ENCODE results near the gene HLA-F. TPM values are rescaled to one million over a fixed set of nuclear protein-coding genes. Genes with fewer than 3 reads are reported as not detected.

HLA-F gene
- total RNA-seq, 1 experiment from 2014 or later = 8.2 TPM

DNA sequence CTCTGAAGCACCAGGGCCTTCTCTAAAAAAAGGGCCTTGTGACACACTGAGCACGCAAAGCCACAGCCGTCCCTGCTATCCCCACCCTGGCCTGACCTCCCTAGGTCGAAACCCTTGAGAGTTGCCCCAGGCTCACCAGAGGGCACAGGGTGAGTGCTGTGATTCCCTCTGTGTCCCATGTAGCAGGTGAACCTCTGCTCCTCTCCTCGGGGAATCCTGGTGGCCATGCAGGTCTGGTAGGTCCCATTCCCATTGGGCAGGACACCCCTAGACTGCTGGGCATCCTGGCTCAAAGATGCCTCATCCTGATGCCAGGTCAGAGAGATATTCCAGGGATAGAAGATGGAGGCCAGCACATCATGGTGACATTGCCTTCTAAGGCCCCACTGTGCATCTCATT, 20.9 kb downstream of the HLA-F start:
- no peak for DNase-seq (ENCODE audit: low spot score)

DNA sequence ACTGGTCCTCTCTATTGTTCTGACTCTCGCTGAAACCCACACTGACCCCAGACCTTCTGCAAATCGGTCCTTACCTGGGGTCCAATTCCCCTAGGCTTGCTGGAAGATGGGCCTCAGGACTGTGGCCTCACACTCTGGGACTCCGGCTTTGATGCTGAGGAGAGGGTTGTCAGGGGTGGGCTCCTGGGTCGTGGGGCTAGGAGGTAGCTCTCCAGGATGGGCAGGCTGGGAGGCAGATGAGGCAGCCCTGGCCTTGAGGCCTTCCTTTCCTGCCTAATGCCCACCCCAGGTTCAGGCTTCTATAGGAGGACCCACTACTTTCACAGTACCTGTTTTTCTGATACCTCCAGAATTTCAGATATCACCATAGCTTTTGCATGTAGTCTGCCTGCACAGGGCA, 21.4 kb downstream of the HLA-F start:
- DNase-seq (ENCODE audit: low spot score) = no peak

DNA sequence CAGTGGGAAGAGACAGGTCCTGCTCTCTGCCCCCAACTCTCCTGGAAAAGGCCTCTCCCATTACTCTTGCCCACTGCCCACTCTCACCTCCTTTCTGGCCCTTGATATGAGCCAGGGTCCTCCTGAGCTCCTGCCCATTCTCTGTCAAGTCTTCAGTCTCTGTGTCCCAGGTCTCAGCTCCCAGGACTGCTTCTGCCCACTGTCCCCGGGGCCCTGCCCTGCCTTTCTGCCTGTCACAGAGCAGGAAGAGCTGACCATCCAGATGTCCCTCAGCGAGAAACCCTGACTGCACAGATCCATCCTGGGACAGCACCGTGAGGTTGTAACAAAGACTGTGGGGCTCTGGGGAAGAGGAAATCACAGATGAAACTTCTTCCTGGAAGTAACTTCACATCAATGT, 22.2 kb downstream of the HLA-F start:
- DNase-seq (ENCODE audit: low spot score) = no peak

DNA sequence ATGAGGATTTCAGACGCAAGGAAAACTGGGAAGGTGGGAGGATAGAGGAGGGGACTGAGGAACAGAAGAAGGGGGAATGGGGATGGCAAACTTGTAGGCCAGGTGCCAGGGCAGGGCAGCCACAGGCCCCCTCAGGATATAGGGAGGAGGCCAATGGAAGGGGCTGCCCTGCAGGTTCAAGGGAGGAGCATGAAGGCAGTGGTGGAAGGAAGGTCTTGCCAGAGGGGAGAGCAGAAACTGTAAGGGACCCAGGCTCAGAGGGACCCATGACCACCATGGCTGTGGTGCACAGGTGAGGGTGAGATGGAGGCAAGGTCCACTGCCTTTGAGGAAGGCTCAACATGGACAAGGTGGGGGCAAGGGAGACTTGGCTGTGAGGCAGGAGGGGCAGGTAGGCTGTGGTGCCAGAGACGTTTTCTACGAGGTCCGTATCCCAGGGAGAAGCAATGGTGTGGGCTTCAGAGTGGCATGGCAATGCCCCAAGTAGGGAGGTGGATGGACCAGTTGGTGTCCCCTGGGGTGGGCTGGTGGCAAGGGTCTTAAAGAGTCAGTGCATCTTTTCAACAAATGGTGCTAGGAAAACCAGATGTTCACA, 22.7 kb downstream of the HLA-F start:
- DNase-seq (ENCODE audit: low spot score) = no peak

DNA sequence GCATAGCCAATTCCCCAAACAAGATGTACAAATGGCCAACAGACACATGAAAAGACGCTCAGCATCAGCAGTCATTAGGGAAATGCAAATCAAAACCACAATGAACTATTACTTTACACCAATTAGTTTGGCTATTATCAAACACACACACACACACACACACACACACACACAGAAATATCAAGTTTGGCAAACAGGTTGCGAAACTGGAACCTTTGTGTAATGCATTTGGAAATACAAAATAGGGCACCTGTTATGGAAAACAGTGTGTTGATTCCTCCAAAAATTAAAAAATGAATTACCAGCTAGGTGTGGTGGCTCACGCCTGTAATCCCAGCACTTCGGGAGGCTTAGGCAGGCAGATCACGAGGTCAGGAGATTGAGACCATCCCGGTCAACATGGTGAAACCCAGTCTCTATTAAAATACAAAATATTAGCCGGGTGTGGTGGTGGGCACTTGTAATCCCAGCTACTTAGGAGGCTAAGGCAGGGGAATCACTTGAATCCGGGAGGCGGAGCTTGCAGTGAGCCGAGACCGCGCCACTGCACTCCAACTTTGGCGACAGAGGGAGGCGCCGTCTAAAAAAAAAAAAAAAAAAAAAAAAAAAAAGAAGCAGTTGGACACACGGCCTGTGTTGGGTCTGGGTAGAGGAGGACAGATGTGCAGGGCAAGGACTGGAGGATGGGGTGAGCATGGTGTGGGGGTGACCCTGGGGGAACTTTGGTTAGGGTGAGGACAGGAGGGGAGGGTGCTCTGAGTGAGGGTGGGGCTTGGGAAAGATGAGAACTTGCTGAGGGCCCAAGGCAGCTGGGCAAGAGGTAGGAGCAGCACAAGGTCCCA, 23.8 kb downstream of the HLA-F start:
- no peak for DNase-seq (ENCODE audit: low spot score)

DNA sequence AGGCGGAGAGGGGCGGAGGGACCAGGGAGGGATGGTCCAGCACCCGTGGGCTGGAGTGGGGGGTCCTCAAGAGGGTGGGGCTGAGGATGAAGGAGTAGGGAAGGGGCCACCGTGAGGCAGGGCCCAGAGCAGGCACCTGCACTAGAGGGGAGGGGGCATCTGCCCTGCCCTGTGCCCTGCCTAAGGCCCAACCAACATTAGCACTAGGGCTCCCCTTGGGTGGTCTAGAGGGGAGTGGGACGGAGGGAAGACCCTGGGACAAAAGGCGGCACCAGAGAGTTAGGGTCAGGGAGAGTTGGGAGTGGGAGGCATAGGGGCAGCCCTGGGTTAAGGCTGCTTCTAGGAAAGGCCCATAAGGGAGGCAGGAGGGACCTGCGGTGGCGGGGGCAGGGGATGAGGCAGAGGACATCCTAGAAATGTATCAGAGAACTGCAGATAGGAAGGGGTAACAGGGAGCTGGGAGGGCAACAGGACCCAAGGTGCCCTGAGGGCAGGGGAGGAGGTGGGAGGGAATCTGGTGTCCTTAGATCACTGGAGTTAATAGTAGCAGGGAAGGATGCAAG, 24.5 kb downstream of the HLA-F start:
- DNase-seq (ENCODE audit: low spot score) = no peak

DNA sequence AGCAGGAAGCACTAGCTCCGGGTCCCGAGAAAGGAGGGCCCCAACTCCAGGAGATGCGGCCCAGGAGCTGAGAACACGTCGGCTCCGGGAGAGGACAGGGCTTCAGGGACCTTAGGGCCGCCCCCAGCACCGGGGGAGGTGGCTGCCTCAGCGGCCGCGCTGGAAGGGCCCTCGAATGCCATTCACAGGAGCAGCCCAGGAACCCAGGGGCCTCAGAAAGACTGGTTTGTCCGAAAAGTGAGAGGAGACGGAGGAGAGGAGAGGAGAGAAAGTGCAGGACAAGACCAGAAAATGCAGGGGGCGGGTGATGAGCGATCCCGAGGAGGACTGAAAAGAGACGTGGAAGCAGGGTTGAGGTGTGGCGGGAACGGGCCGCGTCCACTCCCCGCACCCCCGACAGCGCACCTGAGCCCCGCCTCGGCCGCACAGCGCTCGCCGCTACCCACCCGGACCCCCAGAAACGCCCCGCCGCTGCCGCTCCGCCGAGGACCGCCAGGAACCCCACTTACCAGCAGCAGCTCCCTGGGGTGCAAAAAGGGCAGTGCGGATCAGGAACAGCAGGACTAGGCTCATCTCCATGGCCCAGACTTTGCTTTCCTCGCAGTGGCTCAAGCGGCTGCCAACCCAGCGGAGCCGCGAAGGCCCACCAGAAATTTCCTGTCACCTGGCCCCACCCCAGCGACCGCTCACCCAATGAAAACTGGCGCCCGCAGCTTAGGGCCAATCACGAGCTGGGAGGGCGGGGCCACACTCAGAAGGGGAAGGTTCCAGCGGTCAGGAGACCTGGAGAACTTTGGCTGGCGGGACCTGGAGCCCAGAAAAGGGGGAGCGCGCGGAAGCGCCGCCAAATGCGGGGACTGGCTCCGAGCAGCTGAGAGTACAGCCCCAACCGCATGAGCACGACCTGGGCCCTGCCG, 25.4 kb downstream of the HLA-F start:
- peak; percentile 79 for DNase-seq (ENCODE audit: low spot score)

DNA sequence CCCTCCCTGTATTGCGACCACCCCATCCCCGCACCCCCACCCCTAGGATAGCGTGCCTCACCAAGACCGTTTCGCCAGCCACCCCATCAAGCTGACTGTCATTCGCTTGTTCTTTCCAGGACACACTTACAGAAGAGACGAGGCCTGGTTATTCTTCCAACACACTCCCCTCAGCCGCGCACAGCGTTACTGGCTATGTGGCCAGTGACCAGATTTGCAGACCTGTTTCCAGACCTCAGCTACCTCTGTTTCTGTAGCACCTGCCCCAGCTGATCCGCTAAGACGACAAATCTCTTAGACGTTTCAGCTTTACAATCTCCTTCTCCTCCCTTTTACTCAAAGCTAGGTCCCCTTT, 26.1 kb downstream of the HLA-F start:
- DNase-seq (ENCODE audit: low spot score) = no peak

DNA sequence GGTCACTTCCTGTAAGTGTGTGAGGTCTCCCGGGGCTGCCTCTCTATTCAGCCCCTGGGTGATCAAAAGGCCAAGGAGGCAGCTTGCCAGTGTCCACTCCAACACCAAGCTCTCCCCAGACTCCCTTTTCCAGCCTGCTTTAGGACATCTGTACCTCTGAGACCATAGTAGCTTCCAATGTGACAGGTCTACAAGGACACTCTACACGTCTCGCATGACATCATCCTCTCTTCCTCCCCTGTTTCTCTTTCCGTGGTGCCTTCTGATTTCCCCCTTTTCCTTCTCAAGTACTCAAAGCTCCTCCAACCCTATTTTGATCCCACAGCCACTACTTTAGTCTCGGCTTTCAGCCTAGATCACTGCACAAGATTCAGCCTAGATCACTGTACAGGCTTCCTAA, 26.4 kb downstream of the HLA-F start:
- DNase-seq (ENCODE audit: low spot score) = no peak

DNA sequence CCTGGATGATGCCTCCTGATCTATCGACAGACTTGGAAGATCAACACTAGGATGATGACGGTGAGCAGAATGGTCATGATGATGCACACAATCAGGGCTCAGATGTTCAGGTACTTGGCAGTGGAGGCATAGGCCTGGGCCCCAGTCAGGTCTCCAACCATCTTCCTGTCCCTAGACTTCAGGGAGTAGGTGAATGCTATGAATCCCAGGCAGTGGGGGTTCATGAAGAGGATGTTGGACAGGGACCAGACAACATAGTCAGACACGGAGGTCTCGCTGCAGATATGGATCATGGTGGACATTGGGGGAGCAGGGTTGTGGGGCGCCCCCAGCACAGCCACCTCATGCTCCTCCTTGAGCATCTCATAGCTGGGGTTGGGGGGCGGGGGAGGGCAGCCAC, 27.5 kb downstream of the HLA-F start:
- no peak for DNase-seq (ENCODE audit: low spot score)

DNA sequence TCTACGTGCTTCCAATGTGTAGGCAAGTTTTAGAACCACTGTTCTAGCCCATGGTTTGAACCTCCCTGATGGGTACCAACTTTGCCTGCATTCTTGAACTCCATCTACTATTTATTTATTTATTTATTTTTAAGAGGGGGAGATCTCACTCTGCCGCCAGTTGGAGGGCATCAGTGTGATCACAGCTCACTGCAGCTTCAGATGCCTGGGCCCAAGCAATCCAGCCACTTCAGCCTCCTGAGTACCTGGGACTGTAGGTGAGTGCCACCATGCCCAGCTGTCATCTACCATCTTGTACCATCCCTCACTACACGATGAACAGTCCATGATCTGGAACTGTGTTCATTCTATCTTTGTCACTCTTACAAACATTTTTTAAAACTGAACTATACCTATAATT, 28.2 kb downstream of the HLA-F start:
- no peak for DNase-seq (ENCODE audit: low spot score)

DNA sequence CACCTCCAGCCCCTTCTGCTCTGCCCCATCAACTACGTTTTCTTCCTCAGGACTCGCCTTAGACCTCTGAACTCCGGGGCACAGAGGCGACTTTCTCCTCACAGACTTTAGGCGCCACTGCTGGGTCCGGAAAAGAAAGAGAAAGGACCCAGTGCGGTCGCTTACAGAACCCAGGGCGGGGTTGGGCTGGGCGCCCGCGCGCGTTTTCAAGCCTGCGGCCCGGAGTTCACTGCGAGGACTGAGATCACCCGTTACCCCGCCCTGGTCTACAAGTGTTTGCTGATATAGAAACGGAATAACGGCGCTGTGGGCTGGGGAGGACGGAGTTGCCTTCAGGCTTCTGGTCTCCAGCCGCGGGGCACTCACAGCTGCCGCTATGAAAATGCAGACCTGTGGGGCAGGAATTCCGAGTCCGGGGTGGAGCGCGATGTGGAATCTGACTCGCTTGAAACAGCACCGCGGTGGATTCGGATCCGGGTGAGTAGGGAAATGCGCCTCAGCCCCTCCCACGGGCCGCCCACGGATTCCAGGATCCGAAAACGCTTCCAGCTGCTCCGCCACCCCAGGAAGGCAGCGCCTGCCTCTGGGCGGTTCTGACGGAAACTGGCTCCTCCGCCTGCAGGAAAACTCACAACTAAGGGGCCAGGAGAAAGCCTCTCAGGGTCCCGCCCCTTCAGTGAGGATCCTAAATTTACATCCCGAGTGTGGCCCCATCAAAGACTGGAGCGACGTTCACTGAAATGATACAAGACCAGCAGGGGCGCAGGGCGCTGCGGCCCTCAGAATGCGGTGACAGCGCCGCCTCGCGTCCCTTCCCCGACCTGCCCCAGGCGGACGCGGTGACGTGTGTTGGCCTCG, 29.4 kb downstream of the HLA-F start:
- peak; percentile 85 for DNase-seq (ENCODE audit: low spot score)

DNA sequence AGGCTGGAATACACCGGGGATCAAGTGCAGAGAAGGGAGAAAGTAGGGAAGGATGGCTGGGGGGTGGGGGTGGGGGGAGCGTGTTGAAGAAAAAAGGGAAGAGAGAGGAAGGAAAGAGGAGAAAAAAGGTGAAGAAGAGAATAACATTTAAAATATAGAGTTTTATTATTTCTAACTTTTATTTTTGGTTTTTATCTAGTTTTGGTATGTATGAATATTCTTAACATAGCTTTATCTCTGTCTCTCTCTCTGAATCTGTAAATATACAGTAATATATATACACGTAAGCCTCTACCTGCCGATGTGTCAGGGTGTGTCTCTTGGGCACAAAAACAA, 30.0 kb downstream of the HLA-F start:
- no peak for DNase-seq (ENCODE audit: low spot score)

DNA sequence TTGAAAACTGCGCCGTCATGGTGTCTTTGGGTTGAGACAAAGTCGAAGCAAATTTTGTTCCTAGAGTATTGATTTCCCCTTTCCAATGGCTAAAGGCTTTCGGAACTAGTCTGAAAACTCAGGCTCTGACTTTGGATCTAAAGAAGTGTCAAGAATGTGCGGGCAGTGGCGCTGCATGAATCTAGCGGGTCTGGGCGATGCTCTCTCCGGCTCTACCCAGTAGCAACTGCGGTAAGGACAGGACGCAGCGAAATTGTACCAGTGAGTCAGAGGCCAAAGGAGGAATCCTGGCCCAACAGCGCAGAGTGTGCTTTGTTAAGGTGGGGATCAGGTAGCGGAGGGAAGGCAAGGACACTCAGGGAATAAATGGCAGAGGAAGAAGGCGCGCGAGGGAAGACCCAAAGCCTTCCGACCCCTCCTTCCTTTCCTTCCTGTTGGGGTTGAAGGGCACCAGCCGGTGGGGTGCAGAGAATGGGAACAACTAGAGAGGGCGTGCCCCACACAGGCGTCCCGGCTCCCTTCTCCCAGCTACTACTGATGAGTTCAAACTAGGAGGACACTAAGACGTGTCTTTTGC, 32.1 kb downstream of the HLA-F start:
- no peak for DNase-seq (ENCODE audit: low spot score)

DNA sequence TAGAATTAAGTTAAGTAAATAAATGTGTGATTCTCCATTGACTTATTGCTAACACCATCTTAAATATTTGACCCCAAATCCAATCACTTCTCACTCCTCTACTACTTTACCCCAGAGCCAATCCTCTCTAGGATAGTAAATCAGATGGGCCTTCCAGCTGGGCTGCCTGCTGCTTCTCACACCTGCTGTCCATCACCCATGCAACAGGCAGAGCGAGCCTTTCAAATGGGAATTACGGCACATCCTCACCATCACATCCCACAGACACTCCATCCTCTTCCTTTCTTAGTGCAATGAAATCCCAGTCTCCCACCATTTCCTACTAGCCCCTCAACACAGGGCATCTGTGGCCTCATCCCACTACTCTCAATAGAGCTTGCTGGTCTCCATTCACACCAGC, 34.0 kb downstream of the HLA-F start:
- no peak for DNase-seq (ENCODE audit: low spot score)

DNA sequence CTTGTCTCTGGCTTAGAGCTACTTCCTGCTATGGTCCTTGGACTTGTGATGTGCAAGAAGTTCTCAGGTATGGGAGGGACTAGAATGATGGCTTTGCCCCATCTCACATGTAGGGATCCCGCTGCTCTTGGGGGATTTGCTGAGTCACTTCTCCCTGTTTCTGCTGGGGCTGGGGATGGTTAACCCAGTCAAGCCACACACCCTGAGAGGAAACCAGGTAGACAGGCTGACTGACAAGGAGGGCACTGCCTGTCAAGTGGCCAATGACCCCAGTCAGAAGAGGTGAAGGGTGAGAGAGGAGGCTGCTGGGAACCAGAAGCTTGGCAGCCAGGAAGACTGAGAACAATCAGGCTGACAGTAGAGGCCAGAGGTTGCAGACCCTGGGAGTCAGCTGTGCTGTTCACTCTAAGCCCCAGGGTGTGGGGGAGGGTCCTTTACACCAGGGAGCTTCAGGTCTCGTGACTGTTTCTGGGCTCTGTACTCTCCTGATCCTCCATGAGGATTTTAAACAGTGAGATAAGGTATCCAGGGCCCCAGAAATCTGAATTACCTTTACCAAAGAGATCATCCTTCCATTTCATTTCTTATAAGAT, 34.6 kb downstream of the HLA-F start:
- no peak for DNase-seq (ENCODE audit: low spot score)

DNA sequence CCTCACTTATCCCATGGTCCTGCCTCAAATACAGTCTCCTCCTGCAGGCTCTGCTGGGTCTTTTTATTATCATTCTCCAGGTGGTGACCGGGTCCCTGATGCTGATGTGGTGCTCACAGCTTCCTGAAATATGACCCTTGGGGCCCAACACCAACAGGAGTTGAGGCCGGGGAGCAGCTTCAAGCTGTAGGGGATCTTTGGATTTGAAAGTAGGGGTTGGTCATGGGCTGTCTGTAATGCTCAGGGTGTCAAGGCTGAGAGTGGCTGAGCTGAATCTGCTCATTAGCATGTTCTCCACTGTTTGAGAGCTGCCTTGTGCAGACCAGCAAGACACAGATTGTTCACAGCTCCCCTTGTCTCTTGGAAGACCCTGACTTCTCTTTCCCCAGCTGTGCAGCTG, 35.5 kb downstream of the HLA-F start:
- DNase-seq (ENCODE audit: low spot score) = no peak

DNA sequence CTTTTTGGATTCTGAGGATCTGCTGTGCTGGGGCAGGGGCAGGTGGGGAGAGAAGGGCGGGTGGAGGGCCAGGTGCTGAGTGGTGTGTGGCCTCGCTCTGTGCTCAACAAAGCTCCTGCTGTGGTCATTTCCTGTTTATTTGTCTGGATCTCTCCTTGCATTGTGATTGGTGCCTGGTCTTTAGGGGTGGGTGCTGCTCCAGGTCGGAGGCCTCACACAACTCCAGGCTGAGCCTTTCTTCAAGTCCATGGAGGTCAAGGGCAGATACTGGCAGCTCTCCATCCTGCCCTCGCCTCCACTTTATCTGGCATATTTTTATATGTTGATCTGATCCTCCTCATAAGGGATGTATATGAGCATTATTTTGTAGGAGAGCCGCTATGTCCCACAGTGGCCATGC, 36.2 kb downstream of the HLA-F start:
- DNase-seq (ENCODE audit: low spot score) = no peak

DNA sequence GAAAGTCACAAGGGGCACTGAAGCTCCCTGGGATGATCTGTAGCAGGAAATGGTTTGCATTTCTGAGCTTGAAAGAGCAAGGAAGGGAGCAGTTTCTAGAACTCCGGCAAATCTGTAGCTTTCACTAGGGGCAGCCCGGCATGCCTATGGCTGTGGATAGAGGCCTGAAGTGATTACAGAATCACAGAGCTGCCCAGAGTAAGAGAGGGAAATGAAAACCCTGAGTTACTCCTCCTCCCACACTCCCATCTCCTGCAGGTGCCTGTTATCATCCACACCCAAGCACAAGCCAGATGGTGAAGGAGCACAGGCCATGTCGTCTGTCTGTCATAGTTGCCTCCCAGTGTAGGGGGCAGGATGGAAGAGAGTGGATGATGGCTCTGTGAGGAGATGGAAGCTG, 37.1 kb downstream of the HLA-F start:
- no peak for DNase-seq (ENCODE audit: low spot score)

DNA sequence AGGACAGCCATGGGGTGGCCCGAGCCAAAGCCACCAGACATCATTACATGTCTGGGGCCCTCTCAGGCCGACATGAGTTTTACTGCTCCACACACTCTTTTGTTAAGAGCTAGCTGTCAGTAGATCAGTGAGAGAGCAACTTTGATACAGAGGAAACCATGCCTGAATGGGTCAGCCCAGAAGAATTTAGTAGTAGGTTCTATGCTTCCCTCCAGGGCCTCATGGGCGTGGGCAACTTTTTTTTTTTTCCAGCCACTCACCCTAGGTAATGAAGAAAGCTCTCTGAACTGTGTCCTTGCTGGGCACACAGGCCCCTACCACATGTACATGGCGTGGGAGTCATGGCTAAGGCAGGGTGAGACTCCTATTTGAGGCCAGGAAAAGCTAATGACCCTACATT, 38.8 kb downstream of the HLA-F start:
- no peak for DNase-seq (ENCODE audit: low spot score)

DNA sequence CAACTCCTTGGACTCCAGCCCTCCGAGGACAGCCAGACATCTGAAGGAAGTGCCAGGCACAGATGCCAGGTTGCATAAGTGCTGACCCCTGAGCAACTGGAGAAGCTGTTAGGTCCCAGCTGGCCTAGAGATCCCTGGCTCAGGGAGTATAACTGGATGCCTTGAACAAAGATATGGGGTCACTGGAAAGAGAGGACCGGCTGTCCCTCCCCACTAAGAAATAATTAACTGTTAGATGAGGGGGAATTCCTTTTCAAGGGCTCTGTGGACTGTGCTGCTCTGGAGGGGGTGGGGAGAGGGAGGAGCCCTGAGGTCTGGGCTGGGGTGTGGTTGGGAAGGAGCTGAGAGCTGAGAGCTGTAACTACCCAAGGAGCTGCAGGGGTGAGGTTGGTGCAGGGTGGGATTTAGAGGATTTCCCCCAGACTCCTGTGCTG, 39.6 kb downstream of the HLA-F start:
- no peak for DNase-seq (ENCODE audit: low spot score)

All from A172 (cell line).